ENCODE data around the gene IFT122. TPM values are rescaled to one million over a fixed set of nuclear protein-coding genes. Genes with fewer than 3 reads are reported as not detected.
A peak's percentile ranks its signal among the peaks of the same experiment; 100 is the strongest.

Gene IFT122
- polyA plus RNA-seq, 4 donors: 42.1 to 56.8 (median 50.6) TPM

- DNase-seq (ENCODE audit: low read depth in 4 of 4, low spot score in 3 of 4): no peak
Measured at GRCh38 chr3:129555616-129556357, 115.8 kb downstream of the IFT122 start.

- DNase-seq (ENCODE audit: low read depth in 4 of 4, low spot score in 3 of 4): no peak
Measured at GRCh38 chr3:129556358-129556695, 116.3 kb downstream of the IFT122 start.

- DNase-seq (ENCODE audit: low read depth in 4 of 4, low spot score in 3 of 4): no peak
Measured at GRCh38 chr3:129556890-129557547, 117.0 kb downstream of the IFT122 start.

- DNase-seq (ENCODE audit: low read depth in 4 of 4, low spot score in 3 of 4): no peak
Measured at GRCh38 chr3:129557548-129557894, 117.5 kb downstream of the IFT122 start.

- no peak for DNase-seq (ENCODE audit: low read depth in 4 of 4, low spot score in 3 of 4)
Measured at GRCh38 chr3:129558081-129558771, 118.2 kb downstream of the IFT122 start.

GRCh38 chr3:129558772-129559564 lies 118.9 kb downstream of the IFT122 start:
- DNase-seq (ENCODE audit: low read depth in 4 of 4, low spot score in 3 of 4): no peak

GRCh38 chr3:129559565-129560079 lies 119.6 kb downstream of the IFT122 start:
- DNase-seq (ENCODE audit: low read depth in 4 of 4, low spot score in 3 of 4): no peak

GRCh38 chr3:129560269-129560787 lies 120.3 kb downstream of the IFT122 start:
- no peak for DNase-seq (ENCODE audit: low read depth in 4 of 4, low spot score in 3 of 4)

GRCh38 chr3:129560911-129561594 lies 121.0 kb downstream of the IFT122 start:
- DNase-seq (ENCODE audit: low read depth in 4 of 4, low spot score in 3 of 4): peak; percentile 26 to 47 (median 34)

GRCh38 chr3:129561619-129562248 lies 121.7 kb downstream of the IFT122 start:
- DNase-seq (ENCODE audit: low read depth in 4 of 4, low spot score in 3 of 4): no peak

GRCh38 chr3:129562803-129563202 lies 122.8 kb downstream of the IFT122 start:
- DNase-seq (ENCODE audit: low read depth in 4 of 4, low spot score in 3 of 4): no peak

GRCh38 chr3:129563332-129563731 lies 123.3 kb downstream of the IFT122 start:
- DNase-seq (ENCODE audit: low read depth in 4 of 4, low spot score in 3 of 4): no peak

- no peak for DNase-seq (ENCODE audit: low read depth in 4 of 4, low spot score in 3 of 4)
Measured at GRCh38 chr3:129563850-129564535, 124.0 kb downstream of the IFT122 start.

- DNase-seq (ENCODE audit: low read depth in 4 of 4, low spot score in 3 of 4): no peak
Measured at GRCh38 chr3:129564981-129565644, 125.1 kb downstream of the IFT122 start.

GRCh38 chr3:129565902-129566301 lies 125.9 kb downstream of the IFT122 start:
- no peak for DNase-seq (ENCODE audit: low read depth in 4 of 4, low spot score in 3 of 4)

GRCh38 chr3:129567176-129567705 lies 127.2 kb downstream of the IFT122 start:
- no peak for DNase-seq (ENCODE audit: low read depth in 4 of 4, low spot score in 3 of 4)

GRCh38 chr3:129567939-129568338 lies 127.9 kb downstream of the IFT122 start:
- DNase-seq (ENCODE audit: low read depth in 4 of 4, low spot score in 3 of 4): no peak

- no peak for DNase-seq (ENCODE audit: low read depth in 4 of 4, low spot score in 3 of 4)
Measured at GRCh38 chr3:129569856-129570255, 129.8 kb downstream of the IFT122 start.
